Measurements from ENCODE around the gene MAB21L1.

DNA sequence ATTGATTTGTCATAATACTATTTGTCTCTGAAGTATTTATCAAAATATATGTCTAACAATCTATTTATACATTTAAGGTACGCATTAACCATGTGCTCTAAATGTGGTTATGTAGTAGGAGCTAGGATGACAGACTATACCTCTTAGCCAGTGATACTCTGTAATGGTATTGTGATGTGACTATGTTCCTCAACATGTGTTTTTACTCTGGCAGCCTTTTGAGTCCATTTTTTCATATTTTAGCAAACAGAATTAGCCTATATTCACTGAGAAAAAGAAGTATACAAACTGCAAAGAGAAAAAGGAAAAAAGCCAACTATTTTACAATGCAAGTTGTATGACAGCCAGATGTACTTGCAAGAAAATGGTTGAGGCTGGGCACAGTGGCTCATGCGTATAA is 26.7 kb downstream of the MAB21L1 start:
- TF ChIP-seq, protein P1, sequence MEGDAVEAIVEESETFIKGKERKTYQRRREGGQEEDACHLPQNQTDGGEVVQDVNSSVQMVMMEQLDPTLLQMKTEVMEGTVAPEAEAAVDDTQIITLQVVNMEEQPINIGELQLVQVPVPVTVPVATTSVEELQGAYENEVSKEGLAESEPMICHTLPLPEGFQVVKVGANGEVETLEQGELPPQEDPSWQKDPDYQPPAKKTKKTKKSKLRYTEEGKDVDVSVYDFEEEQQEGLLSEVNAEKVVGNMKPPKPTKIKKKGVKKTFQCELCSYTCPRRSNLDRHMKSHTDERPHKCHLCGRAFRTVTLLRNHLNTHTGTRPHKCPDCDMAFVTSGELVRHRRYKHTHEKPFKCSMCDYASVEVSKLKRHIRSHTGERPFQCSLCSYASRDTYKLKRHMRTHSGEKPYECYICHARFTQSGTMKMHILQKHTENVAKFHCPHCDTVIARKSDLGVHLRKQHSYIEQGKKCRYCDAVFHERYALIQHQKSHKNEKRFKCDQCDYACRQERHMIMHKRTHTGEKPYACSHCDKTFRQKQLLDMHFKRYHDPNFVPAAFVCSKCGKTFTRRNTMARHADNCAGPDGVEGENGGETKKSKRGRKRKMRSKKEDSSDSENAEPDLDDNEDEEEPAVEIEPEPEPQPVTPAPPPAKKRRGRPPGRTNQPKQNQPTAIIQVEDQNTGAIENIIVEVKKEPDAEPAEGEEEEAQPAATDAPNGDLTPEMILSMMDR (conservative IDR thresholded peaks at IDR 0.05 in 1 of 2, IDR thresholded peaks at IDR 0.05 in 1 of 2; ENCODE audit: low read depth in 1 of 2, low read length in 2 of 2), result no peak
- no peak for TF ChIP-seq EZH2 (IDR thresholded peaks at IDR 0.05; ENCODE audit: low read length, missing control alignments)
